Hematopoietic multipotent progenitor cell treated with erythropoietin and hydrocortisone succinate and interleukin-3 and kit ligand, for 4 days (in vitro differentiated cells): ENCODE measurements around the gene ADARB1.

Source experiments
- DNase-seq: peaks from one replicate; pipeline ENCODE4 v3.0.0-alpha.2; 2015

Gene ADARB1

GRCh38 chr21:45097827-45098387 lies 23.5 kb downstream of the ADARB1 start:
- no peak for DNase-seq

- peak; percentile 68 for DNase-seq
Measured at GRCh38 chr21:45098867-45099266, 24.5 kb downstream of the ADARB1 start.

GRCh38 chr21:45099571-45099970 lies 25.2 kb downstream of the ADARB1 start:
- no peak for DNase-seq

GRCh38 chr21:45100866-45101265 lies 26.5 kb downstream of the ADARB1 start:
- DNase-seq, result no peak

- peak; percentile 52 for DNase-seq
Measured at GRCh38 chr21:45102391-45102932, 28.1 kb downstream of the ADARB1 start.

- DNase-seq, result peak; percentile 85
Measured at GRCh38 chr21:45103971-45104520, 29.7 kb downstream of the ADARB1 start.

- no peak for DNase-seq
Measured at GRCh38 chr21:45104560-45104959, 30.2 kb downstream of the ADARB1 start.

- DNase-seq, result no peak
Measured at GRCh38 chr21:45105906-45106485, 31.6 kb downstream of the ADARB1 start.

GRCh38 chr21:45108034-45108790 lies 33.8 kb downstream of the ADARB1 start:
- no peak for DNase-seq

GRCh38 chr21:45108808-45109781 lies 34.7 kb downstream of the ADARB1 start:
- DNase-seq, result peak; percentile 25

- peak; percentile 79 for DNase-seq
Measured at GRCh38 chr21:45109831-45110492, 35.6 kb downstream of the ADARB1 start.

- DNase-seq, result peak; percentile 23
Measured at GRCh38 chr21:45110873-45111624, 36.7 kb downstream of the ADARB1 start.

GRCh38 chr21:45111703-45112102 lies 37.3 kb downstream of the ADARB1 start:
- no peak for DNase-seq

- DNase-seq, result no peak
Measured at GRCh38 chr21:45112371-45112770, 38.0 kb downstream of the ADARB1 start.

GRCh38 chr21:45113543-45113942 lies 39.2 kb downstream of the ADARB1 start:
- DNase-seq, result no peak

- DNase-seq, result peak; percentile 82
Measured at GRCh38 chr21:45114072-45114471, 39.7 kb downstream of the ADARB1 start.

- DNase-seq, result no peak
Measured at GRCh38 chr21:45114475-45114874, 40.1 kb downstream of the ADARB1 start.

GRCh38 chr21:45115141-45115540 lies 40.8 kb downstream of the ADARB1 start:
- no peak for DNase-seq

- no peak for DNase-seq
Measured at GRCh38 chr21:45116066-45116465, 41.7 kb downstream of the ADARB1 start.

GRCh38 chr21:45117314-45117713 lies 42.9 kb downstream of the ADARB1 start:
- no peak for DNase-seq

GRCh38 chr21:45118099-45118498 lies 43.7 kb downstream of the ADARB1 start:
- no peak for DNase-seq
